ENCODE measurements around the gene ALB.

The ALB gene

GRCh38 chr4:73409012-73409862, 5.2 kb downstream of the ALB start:
- DNase-seq (ENCODE audit: low read depth) = no peak

DNA sequence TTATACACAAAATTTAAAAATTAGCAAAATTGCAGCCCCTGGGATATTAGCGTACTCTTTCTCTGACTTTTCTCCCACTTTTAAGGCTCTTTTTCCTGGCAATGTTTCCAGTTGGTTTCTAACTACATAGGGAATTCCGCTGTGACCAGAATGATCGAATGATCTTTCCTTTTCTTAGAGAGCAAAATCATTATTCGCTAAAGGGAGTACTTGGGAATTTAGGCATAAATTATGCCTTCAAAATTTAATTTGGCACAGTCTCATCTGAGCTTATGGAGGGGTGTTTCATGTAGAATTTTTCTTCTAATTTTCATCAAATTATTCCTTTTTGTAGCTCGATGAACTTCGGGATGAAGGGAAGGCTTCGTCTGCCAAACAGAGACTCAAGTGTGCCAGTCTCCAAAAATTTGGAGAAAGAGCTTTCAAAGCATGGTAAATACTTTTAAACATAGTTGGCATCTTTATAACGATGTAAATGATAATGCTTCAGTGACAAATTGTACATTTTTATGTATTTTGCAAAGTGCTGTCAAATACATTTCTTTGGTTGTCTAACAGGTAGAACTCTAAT, 6.0 kb downstream of the ALB start:
- DNase-seq (ENCODE audit: low read depth) = no peak

GRCh38 chr4:73410916-73411730, 7.0 kb downstream of the ALB start:
- DNase-seq (ENCODE audit: low read depth) = no peak

DNA sequence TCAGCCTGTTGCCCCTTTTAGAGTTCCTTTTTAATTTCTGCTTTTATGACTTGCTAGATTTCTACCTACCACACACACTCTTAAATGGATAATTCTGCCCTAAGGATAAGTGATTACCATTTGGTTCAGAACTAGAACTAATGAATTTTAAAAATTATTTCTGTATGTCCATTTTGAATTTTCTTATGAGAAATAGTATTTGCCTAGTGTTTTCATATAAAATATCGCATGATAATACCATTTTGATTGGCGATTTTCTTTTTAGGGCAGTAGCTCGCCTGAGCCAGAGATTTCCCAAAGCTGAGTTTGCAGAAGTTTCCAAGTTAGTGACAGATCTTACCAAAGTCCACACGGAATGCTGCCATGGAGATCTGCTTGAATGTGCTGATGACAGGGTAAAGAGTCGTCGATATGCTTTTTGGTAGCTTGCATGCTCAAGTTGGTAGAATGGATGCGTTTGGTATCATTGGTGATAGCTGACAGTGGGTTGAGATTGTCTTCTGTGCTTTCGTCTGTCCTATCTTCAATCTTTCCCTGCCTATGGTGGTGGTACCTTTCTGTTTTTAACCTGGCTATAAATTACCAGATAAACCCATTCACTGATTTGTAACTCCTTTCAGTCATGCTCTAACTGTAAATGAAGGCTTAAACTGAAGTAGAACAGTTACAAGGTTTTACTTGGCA, 7.8 kb downstream of the ALB start:
- no peak for DNase-seq (ENCODE audit: low read depth)

GRCh38 chr4:73413294-73413755, 9.2 kb downstream of the ALB start:
- DNase-seq (ENCODE audit: low read depth) = no peak

DNA sequence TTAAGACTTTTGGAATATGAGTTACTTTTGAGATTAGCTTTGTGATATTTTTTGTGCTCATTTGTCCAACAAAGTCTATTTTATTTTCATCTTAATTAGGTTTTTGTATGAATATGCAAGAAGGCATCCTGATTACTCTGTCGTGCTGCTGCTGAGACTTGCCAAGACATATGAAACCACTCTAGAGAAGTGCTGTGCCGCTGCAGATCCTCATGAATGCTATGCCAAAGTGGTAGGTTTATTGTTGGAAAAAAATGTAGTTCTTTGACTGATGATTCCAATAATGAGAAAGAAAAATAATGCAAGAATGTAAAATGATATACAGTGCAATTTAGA, 10.8 kb downstream of the ALB start:
- DNase-seq (ENCODE audit: low read depth) = peak; percentile 24

DNA sequence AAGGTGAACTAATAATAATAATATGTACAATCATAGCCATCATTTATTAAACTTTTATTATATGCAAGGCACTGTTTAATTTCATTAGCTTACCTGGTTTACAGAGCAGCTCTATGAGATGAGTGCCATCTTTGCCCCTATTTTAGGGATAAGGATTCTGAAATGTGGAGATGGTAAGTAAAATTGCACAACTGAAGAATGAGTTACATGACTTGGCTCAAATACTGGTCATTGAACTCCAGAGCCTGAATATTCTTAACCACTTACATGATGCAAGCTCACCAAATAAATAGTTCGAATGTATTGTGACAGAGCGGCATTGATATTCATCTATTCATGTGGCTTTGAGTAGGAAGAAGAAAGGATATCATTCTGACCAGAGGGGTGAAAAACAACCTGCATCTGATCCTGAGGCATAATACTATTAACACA, 11.7 kb downstream of the ALB start:
- peak; percentile 25 for DNase-seq (ENCODE audit: low read depth)

DNA sequence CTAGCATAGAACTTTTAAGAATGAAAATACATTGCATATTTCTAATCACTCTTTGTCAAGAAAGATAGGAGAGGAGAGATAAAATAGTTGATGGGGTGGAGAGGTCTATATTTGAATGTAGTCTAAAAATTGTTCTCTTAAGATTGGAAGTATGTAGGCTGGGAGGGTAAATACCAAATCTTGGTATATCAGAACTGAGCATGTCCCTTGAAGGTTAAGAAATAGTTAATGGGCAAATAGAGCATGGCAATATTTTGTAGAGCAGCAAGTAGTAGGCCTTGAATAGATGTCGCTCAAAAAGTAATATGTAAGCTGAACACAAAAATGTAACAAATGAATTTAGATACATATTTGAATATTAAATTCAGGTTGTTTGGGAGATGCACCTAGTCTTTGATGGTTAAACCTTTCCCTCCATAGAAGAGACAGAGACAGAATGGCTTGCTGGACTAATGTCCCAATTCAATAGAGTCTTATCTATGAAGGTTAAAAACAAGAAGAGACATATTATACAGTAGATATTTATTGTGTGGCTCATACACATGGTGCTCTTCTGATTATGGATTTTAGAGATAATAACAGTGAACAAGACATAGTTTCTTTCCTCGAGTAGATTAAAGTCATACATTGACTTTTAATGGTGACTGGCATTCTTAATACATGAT, 12.5 kb downstream of the ALB start:
- no peak for DNase-seq (ENCODE audit: low read depth)

- no peak for DNase-seq (ENCODE audit: low read depth)
Measured at GRCh38 chr4:73417342-73417741, 13.3 kb downstream of the ALB start.

GRCh38 chr4:73417973-73418372, 13.9 kb downstream of the ALB start:
- DNase-seq (ENCODE audit: low read depth) = no peak

- DNase-seq (ENCODE audit: low read depth) = no peak
Measured at GRCh38 chr4:73418677-73419076, 14.6 kb downstream of the ALB start.

GRCh38 chr4:73419106-73420038, 15.3 kb downstream of the ALB start:
- no peak for DNase-seq (ENCODE audit: low read depth)

GRCh38 chr4:73420615-73421014, 16.5 kb downstream of the ALB start:
- DNase-seq (ENCODE audit: low read depth) = no peak

- DNase-seq (ENCODE audit: low read depth) = no peak
Measured at GRCh38 chr4:73421708-73422457, 17.8 kb downstream of the ALB start.

- DNase-seq (ENCODE audit: low read depth) = no peak
Measured at GRCh38 chr4:73422458-73422752, 18.3 kb downstream of the ALB start.

DNA sequence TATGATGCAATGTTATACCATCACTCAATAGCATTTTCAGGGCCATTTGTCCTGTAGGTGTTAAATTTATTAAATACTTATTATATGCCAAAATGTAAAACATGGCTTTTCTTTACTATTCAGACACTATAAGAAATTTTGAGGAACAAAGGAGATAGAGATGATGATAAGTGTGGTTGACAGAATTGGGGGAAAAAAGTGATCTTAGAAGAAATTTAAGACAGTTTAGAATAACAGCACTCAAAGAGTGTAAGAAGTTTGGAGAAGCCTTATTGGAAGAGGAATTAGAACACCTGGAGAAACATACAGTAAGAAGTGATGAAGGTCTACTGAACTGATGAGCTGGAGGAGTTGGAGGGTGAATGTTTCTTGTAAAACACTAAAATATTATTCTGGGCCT, 19.1 kb downstream of the ALB start:
- no peak for DNase-seq (ENCODE audit: low read depth)

DNA sequence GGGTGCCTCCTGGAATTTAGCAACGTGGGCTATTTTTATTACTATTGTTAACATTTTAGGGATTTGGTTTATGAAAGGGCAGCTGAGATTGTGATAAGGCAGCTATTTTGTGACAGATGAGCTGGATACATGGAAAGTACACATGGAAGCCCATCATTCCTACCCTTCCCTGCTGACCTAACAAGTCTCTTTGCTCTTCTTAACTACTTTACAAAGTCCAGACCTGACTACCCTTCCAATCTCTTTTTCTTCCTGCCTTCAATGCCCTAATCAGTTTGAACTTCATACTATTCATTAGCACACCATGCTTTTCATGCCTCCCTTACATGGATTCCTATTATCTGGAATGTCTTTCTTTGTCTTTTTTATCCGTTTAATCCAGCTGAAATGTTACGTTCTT, 22.6 kb downstream of the ALB start:
- no peak for DNase-seq (ENCODE audit: low read depth)

- DNase-seq (ENCODE audit: low read depth) = no peak
Measured at GRCh38 chr4:73429118-73429517, 25.0 kb downstream of the ALB start.

- no peak for DNase-seq (ENCODE audit: low read depth)
Measured at GRCh38 chr4:73429826-73430587, 25.9 kb downstream of the ALB start.

Measured in fibroblast of gingiva (primary cell).